ENCODE results near the gene MACROD2.
"Not testable (repeated sequence)": the region's sequence is repeated elsewhere in the genome, so short reads cannot be mapped to it uniquely, and the experiment has no call there.

MACROD2 gene

DNA sequence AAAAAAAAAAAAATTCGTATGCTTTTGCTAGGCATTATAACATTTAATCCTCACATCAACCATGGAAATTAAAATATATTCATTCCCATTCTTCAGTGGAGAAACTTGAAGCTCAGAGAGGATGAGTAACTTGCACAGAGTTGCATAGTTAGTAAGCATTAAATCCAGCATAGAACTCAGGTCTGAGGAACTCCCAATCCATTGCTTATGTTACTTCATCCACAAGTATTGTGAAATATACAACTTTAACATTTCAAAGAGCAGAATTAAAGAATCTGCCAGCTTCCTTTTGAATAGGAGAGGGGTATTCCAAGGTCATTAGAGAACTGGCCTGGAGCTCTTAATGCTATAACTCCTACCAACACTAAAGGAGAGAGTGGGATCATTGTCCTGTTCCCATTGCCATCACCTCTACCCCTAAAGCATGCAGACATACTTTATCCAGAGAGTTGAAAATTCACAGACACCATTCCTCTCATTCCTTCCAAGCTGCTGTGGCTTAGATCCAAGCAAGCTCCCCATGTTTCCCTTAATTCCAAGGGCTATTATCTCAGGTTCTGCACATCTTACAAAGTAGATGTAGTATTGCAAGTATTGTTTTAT, 250.2 kb downstream of the MACROD2 start:
- no peaks in the 10 kb centered on the region for H3K9me3 ChIP-seq (ENCODE audit: insufficient read depth, low read length)

GRCh38 chr20:14259689-14260088, 264.4 kb downstream of the MACROD2 start:
- TF ChIP-seq SUZ12 (IDR thresholded peaks at IDR 0.05; ENCODE audit: extremely low read depth, insufficient read depth, insufficient read length) (no peak), ZNF274 (IDR thresholded peaks at IDR 0.05; ENCODE audit: low read depth, low read length) (no peak), YY1 (IDR thresholded peaks at IDR 0.05; ENCODE audit: insufficient read depth, insufficient read length) (no peak)
- H3K36me3 ChIP-seq (ENCODE audit: insufficient read depth, insufficient read length, low read length): no peaks in the 10 kb centered on the region
- H3K4me3 ChIP-seq (ENCODE audit: insufficient read length, low read depth): no peak overlapping the region
- DNase-seq (ENCODE audit: low read depth, low spot score): no peak
- H3K4me1 ChIP-seq (ENCODE audit: insufficient read depth, insufficient read length): no peaks in the 10 kb centered on the region
- H3K9me3 ChIP-seq (ENCODE audit: insufficient read depth, low read length): no peaks in the 10 kb centered on the region
- no peaks in the 10 kb centered on the region for H3K27me3 ChIP-seq (ENCODE audit: insufficient read depth, insufficient read length)
- H3K9ac ChIP-seq (ENCODE audit: insufficient read length, low read depth): no peak overlapping the region

More for the DNA sequence above, 250.2 kb downstream of the MACROD2 start:
- DNase-seq (ENCODE audit: low read depth, low spot score): no peak
- no peaks in the 10 kb centered on the region for H3K4me1 ChIP-seq (ENCODE audit: insufficient read depth, insufficient read length)
- H3K36me3 ChIP-seq (ENCODE audit: insufficient read depth, insufficient read length, low read length): no peaks in the 10 kb centered on the region
- H3K9ac ChIP-seq (ENCODE audit: insufficient read length, low read depth): no peak overlapping the region
- TF ChIP-seq SUZ12 (IDR thresholded peaks at IDR 0.05; ENCODE audit: extremely low read depth, insufficient read depth, insufficient read length) (no peak), YY1 (IDR thresholded peaks at IDR 0.05; ENCODE audit: insufficient read depth, insufficient read length) (no peak), ZNF274 (IDR thresholded peaks at IDR 0.05; ENCODE audit: low read depth, low read length) (no peak)
- H3K4me3 ChIP-seq (ENCODE audit: insufficient read length, low read depth): no peak overlapping the region
- no peaks in the 10 kb centered on the region for H3K27me3 ChIP-seq (ENCODE audit: insufficient read depth, insufficient read length)

- H3K27me3 ChIP-seq (ENCODE audit: insufficient read depth, insufficient read length): no peaks in the 10 kb centered on the region
- H3K9ac ChIP-seq (ENCODE audit: insufficient read length, low read depth): no peak overlapping the region
- no peaks in the 10 kb centered on the region for H3K4me1 ChIP-seq (ENCODE audit: insufficient read depth, insufficient read length)
- DNase-seq (ENCODE audit: low read depth, low spot score): no peak
- no peak overlapping the region for H3K4me3 ChIP-seq (ENCODE audit: insufficient read length, low read depth)
- H3K36me3 ChIP-seq (ENCODE audit: insufficient read depth, insufficient read length, low read length): no peaks in the 10 kb centered on the region
- TF ChIP-seq SUZ12 (IDR thresholded peaks at IDR 0.05; ENCODE audit: extremely low read depth, insufficient read depth, insufficient read length) (no peak), YY1 (IDR thresholded peaks at IDR 0.05; ENCODE audit: insufficient read depth, insufficient read length) (no peak), ZNF274 (IDR thresholded peaks at IDR 0.05; ENCODE audit: low read depth, low read length) (no peak)
- no peaks in the 10 kb centered on the region for H3K9me3 ChIP-seq (ENCODE audit: insufficient read depth, low read length)
Observed at GRCh38 chr20:14260367-14260766, 265.1 kb downstream of the MACROD2 start.

DNA sequence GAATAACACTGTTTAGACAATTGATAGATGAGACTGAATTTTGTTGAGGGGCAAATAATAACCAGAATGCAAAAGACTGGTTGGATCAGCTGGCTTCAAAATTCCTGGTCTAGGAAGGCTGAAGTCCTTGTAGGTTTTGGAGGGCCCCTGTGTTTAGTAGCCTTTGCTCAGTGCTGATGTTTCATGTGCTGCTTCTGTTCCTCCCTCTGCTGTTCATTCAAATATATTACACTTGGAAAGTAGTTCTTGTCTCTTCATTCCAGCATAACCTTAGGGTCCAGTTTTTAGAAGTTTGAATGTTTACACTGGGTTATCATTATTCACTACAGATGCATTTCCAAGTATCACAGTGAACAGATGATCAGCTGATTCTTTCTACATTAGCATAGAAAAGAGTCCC, 269.6 kb downstream of the MACROD2 start:
- no peak for DNase-seq (ENCODE audit: low read depth, low spot score)
- no peak overlapping the region for H3K4me3 ChIP-seq (ENCODE audit: insufficient read length, low read depth)
- H3K9ac ChIP-seq (ENCODE audit: insufficient read length, low read depth): no peak overlapping the region
- no peaks in the 10 kb centered on the region for H3K9me3 ChIP-seq (ENCODE audit: insufficient read depth, low read length)
- no peaks in the 10 kb centered on the region for H3K36me3 ChIP-seq (ENCODE audit: insufficient read depth, insufficient read length, low read length)
- TF ChIP-seq ZNF274 (IDR thresholded peaks at IDR 0.05; ENCODE audit: low read depth, low read length): no peak
- TF ChIP-seq SUZ12 (IDR thresholded peaks at IDR 0.05; ENCODE audit: extremely low read depth, insufficient read depth, insufficient read length): no peak
- TF ChIP-seq YY1 (IDR thresholded peaks at IDR 0.05; ENCODE audit: insufficient read depth, insufficient read length): no peak
- no peaks in the 10 kb centered on the region for H3K27me3 ChIP-seq (ENCODE audit: insufficient read depth, insufficient read length)
- no peaks in the 10 kb centered on the region for H3K4me1 ChIP-seq (ENCODE audit: insufficient read depth, insufficient read length)

- Histone ChIP-seq H3K27me3 (ENCODE audit: insufficient read depth, insufficient read length) (no peaks in the 10 kb centered on the region), H3K4me3 (ENCODE audit: insufficient read length, low read depth) (no peak overlapping the region), H3K36me3 (ENCODE audit: insufficient read depth, insufficient read length, low read length) (no peaks in the 10 kb centered on the region), H3K9me3 (ENCODE audit: insufficient read depth, low read length) (no peaks in the 10 kb centered on the region), H3K4me1 (ENCODE audit: insufficient read depth, insufficient read length) (no peaks in the 10 kb centered on the region), H3K9ac (ENCODE audit: insufficient read length, low read depth) (no peak overlapping the region)
- no peak for DNase-seq (ENCODE audit: low read depth, low spot score)
- TF ChIP-seq SUZ12 (IDR thresholded peaks at IDR 0.05; ENCODE audit: extremely low read depth, insufficient read depth, insufficient read length): no peak
- no peak for TF ChIP-seq ZNF274 (IDR thresholded peaks at IDR 0.05; ENCODE audit: low read depth, low read length)
- no peak for TF ChIP-seq YY1 (IDR thresholded peaks at IDR 0.05; ENCODE audit: insufficient read depth, insufficient read length)
Observed at GRCh38 chr20:14266246-14266645, 270.9 kb downstream of the MACROD2 start.

GRCh38 chr20:14270751-14271150, 275.4 kb downstream of the MACROD2 start:
- H3K27me3 ChIP-seq (ENCODE audit: insufficient read depth, insufficient read length); H3K9ac ChIP-seq (ENCODE audit: insufficient read length, low read depth); H3K36me3 ChIP-seq (ENCODE audit: insufficient read depth, insufficient read length, low read length); H3K4me1 ChIP-seq (ENCODE audit: insufficient read depth, insufficient read length); H3K4me3 ChIP-seq (ENCODE audit: insufficient read length, low read depth); H3K9me3 ChIP-seq (ENCODE audit: insufficient read depth, low read length); DNase-seq (ENCODE audit: low read depth, low spot score): not testable (repeated sequence)

DNA sequence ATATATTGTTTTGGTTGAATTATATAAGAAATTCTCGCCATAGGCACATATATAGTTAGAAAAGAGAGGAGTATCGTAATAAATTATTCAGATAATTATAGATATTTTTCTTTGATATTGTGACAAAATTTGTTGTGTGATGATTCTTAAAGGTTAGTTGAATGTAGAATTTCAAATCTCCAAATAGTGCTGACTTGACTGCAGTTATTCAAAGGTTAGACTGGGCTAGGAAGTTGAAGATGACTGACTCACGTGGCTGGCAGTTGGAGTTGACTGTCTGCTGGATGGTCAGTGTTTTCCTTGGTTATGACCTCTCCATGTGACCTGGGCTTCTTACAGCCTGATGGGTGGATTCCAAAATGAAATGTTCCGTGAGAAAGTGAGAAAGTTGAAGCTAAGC, 286.8 kb downstream of the MACROD2 start:
- Histone ChIP-seq H3K4me1 (ENCODE audit: insufficient read depth, insufficient read length) (no peaks in the 10 kb centered on the region), H3K9me3 (ENCODE audit: insufficient read depth, low read length) (no peaks in the 10 kb centered on the region), H3K4me3 (ENCODE audit: insufficient read length, low read depth) (no peak overlapping the region), H3K9ac (ENCODE audit: insufficient read length, low read depth) (no peak overlapping the region), H3K36me3 (ENCODE audit: insufficient read depth, insufficient read length, low read length) (no peaks in the 10 kb centered on the region), H3K27me3 (ENCODE audit: insufficient read depth, insufficient read length) (no peaks in the 10 kb centered on the region)
- TF ChIP-seq YY1 (IDR thresholded peaks at IDR 0.05; ENCODE audit: insufficient read depth, insufficient read length) (no peak), ZNF274 (IDR thresholded peaks at IDR 0.05; ENCODE audit: low read depth, low read length) (no peak), SUZ12 (IDR thresholded peaks at IDR 0.05; ENCODE audit: extremely low read depth, insufficient read depth, insufficient read length) (no peak)
- no peak for DNase-seq (ENCODE audit: low read depth, low spot score)
